Middle frontal gyrus (tissue), 1 donor: Measurements from ENCODE around the gene MINK1.
"Not testable (repeated sequence)": the region's sequence is repeated elsewhere in the genome, so short reads cannot be mapped to it uniquely, and the experiment has no call there.

Experiments used
- DNase-seq: peaks from one replicate; pipeline ENCODE4 v3.0.0-alpha.2; 2015; ENCODE audit warnings: low spot score; ENCODE audit errors: extremely low spot score

Gene MINK1

GRCh38 chr17:4846635-4847390 lies 13.7 kb downstream of the MINK1 start:
- DNase-seq, result no peak

GRCh38 chr17:4849011-4849536 lies 15.9 kb downstream of the MINK1 start:
- no peak for DNase-seq

GRCh38 chr17:4850246-4850645 lies 17.1 kb downstream of the MINK1 start:
- DNase-seq, result no peak

GRCh38 chr17:4851084-4851483 lies 17.9 kb downstream of the MINK1 start:
- DNase-seq, result no peak

- no peak for DNase-seq
These were observed 19.5 kb downstream of the MINK1 start for GRCh38 chr17:4852567-4853207.

- no peak for DNase-seq
These were observed 20.1 kb downstream of the MINK1 start for GRCh38 chr17:4853208-4853671.

GRCh38 chr17:4854111-4854681 lies 21.1 kb downstream of the MINK1 start:
- DNase-seq, result no peak

GRCh38 chr17:4856271-4856936 lies 23.3 kb downstream of the MINK1 start:
- no peak for DNase-seq

GRCh38 chr17:4856937-4857314 lies 23.8 kb downstream of the MINK1 start:
- DNase-seq, result peak; percentile 40

GRCh38 chr17:4857347-4857746 lies 24.2 kb downstream of the MINK1 start:
- not testable (repeated sequence) for DNase-seq

- peak; percentile 55 for DNase-seq
These were observed 25.1 kb downstream of the MINK1 start for GRCh38 chr17:4858068-4858881.

- no peak for DNase-seq
These were observed 25.7 kb downstream of the MINK1 start for GRCh38 chr17:4858882-4859260.

- DNase-seq, result no peak
These were observed 26.9 kb downstream of the MINK1 start for GRCh38 chr17:4859816-4860625.

- DNase-seq, result no peak
These were observed 27.5 kb downstream of the MINK1 start for GRCh38 chr17:4860651-4861050.

GRCh38 chr17:4861052-4861451 lies 27.9 kb downstream of the MINK1 start:
- DNase-seq, result no peak

- DNase-seq, result no peak
These were observed 29.6 kb downstream of the MINK1 start for GRCh38 chr17:4862720-4863119.

- no peak for DNase-seq
These were observed 30.2 kb downstream of the MINK1 start for GRCh38 chr17:4863321-4863720.

GRCh38 chr17:4867535-4867934 lies 34.4 kb downstream of the MINK1 start:
- not testable (repeated sequence) for DNase-seq

GRCh38 chr17:4869058-4869998 lies 36.2 kb downstream of the MINK1 start:
- DNase-seq, result not testable (repeated sequence)
